HG02943 (cell line): ENCODE data around the gene SSBP4.

Experiments used
- ATAC-seq: cut with Tn5 transposase; IDR thresholded peaks from one replicate; pipeline ENCODE4 v1.9.1; 2021; ENCODE audit warnings: mild to moderate bottlenecking, low read depth, moderate library complexity; ENCODE audit not compliant: unreplicated experiment

The SSBP4 gene

GRCh38 chr19:18431351-18432197 lies 12.4 kb downstream of the SSBP4 start:
- ATAC-seq = no peak

- no peak for ATAC-seq
Observed at GRCh38 chr19:18432275-18433014, 13.2 kb downstream of the SSBP4 start.

GRCh38 chr19:18433015-18433691 lies 14.0 kb downstream of the SSBP4 start:
- no peak for ATAC-seq

GRCh38 chr19:18433735-18434398 lies 14.7 kb downstream of the SSBP4 start:
- ATAC-seq = no peak

GRCh38 chr19:18434411-18435175 lies 15.4 kb downstream of the SSBP4 start:
- no peak for ATAC-seq

GRCh38 chr19:18435178-18435841 lies 16.1 kb downstream of the SSBP4 start:
- ATAC-seq = no peak

GRCh38 chr19:18435842-18436670 lies 16.9 kb downstream of the SSBP4 start:
- ATAC-seq = no peak

GRCh38 chr19:18436671-18437490 lies 17.7 kb downstream of the SSBP4 start:
- peak; percentile 58 for ATAC-seq

- no peak for ATAC-seq
Observed at GRCh38 chr19:18437491-18438330, 18.5 kb downstream of the SSBP4 start, which contains the start of gene ISYNA1. ISYNA1 (minus strand) TSS chr19:18438133; CDS start chr19:18437979, 154 bp downstream.

- ATAC-seq = no peak
Observed at GRCh38 chr19:18438331-18439024, 19.3 kb downstream of the SSBP4 start.

GRCh38 chr19:18439025-18439909 lies 20.1 kb downstream of the SSBP4 start:
- ATAC-seq = no peak

GRCh38 chr19:18439910-18440237 lies 20.7 kb downstream of the SSBP4 start:
- ATAC-seq = no peak

- ATAC-seq = no peak
Observed at GRCh38 chr19:18440415-18440877, 21.2 kb downstream of the SSBP4 start.

- ATAC-seq = no peak
Observed at GRCh38 chr19:18440936-18441803, 22.0 kb downstream of the SSBP4 start.
